K562 (cell line): ENCODE measurements around the gene TTC27. TPM values are rescaled to one million over a fixed set of nuclear protein-coding genes. Genes with fewer than 3 reads are reported as not detected.
A peak's percentile ranks its signal among the peaks of the same experiment; 100 is the strongest.

Experiments
- ATAC-seq: fragments of 200-7000 bp; cut with Tn5 transposase; 3 replicates; pipeline ENCODE4 v1.9.1; 2020; ENCODE audit warnings: moderate library complexity
- BruUV-seq: library from RNA; stranded (reverse); fragments of 400-500 nt; replicated peaks from 2 replicates; lab custom pipeline; 2021; lab: Mats Ljungman, UMichigan
- CTCF ChIA-PET: fragments of 300-600 bp; formaldehyde crosslinking; extraction: SDS; loops from one replicate; lab custom pipeline; 2021; ENCODE audit warnings: low intra/inter-chr PET ratio; lab: Yijun Ruan, JAX
- POLR2A ChIA-PET: fragments of 300-600, 350-650 bp; sonication (Branson Sonifier 250); formaldehyde crosslinking; extraction: SDS; loops from one replicate; lab custom pipeline; 2021; ENCODE audit warnings: antibody characterized with exemption, inconsistent platforms; lab: Yijun Ruan, JAX
- DNase-seq, 4 experiments: peaks; one replicate each; pipeline versions ENCODE4 v3.0.0 to v3.0.0-alpha.2; 2011 to 2018; ENCODE audit warnings: low spot score in 3 of 4, mixed read lengths in 3 of 4; ENCODE audit errors: extremely low read depth in 1 of 4
- FAIRE-seq: peaks from 2 replicates; lab custom pipeline; 2011; peaks lifted over from hg19 to GRCh38; lab: Jason Lieb, UNC
- H2AFZ ChIP-seq: 2 replicates; pipeline ENCODE4 v1.6.0; 2011; ENCODE audit warnings: low read depth, low read length, control low read depth, inconsistent platforms
- H3K27ac ChIP-seq: fragments of 200-600 bp; 3 replicates; pipeline ENCODE4 v1.8.0; 2011; ENCODE audit warnings: low read depth, mild to moderate bottlenecking, control low read depth, inconsistent platforms, low read length, moderate library complexity, mixed read lengths; ENCODE audit errors: extremely low read depth
- H3K27me3 ChIP-seq, 2 experiments: fragments of 300-600 bp in 1 of 2; 2 replicates in 1 of 2; 3 replicates in 1 of 2; pipeline versions ENCODE4 v1.6.0 to v1.8.0; 2011; ENCODE audit warnings: inconsistent platforms in 2 of 2, low read length in 2 of 2, mild to moderate bottlenecking in 1 of 2, mixed read lengths in 1 of 2, moderate library complexity in 1 of 2; ENCODE audit not compliant: control insufficient read depth in 2 of 2, insufficient read depth in 2 of 2
- H3K36me3 ChIP-seq: fragments of 300-600 bp; 3 replicates; pipeline ENCODE4 v1.8.0; 2011; ENCODE audit warnings: mild to moderate bottlenecking, low read length, inconsistent platforms; ENCODE audit not compliant: control insufficient read depth, insufficient read depth
- H3K4me1 ChIP-seq, 2 experiments: fragments of 200-600 bp in 1 of 2; replicated peaks in 1 of 2; 2 replicates in 1 of 2; 3 replicates in 1 of 2; pipeline versions ENCODE4 v1.5.1 to v1.8.0; 2011; ENCODE audit warnings: inconsistent platforms in 2 of 2, low read length in 2 of 2, mild to moderate bottlenecking in 1 of 2, mixed read lengths in 1 of 2, moderate library complexity in 1 of 2; ENCODE audit not compliant: control insufficient read depth in 2 of 2, insufficient read depth in 2 of 2
- H3K4me2 ChIP-seq: 2 replicates; pipeline ENCODE4 v1.6.1; 2011; ENCODE audit warnings: low read length, control low read depth, inconsistent platforms, mixed read lengths; ENCODE audit not compliant: insufficient read depth
- H3K4me3 ChIP-seq: fragments of 200-600 bp; sonication (generic), shearing (Covaris generic); 2 replicates; pipeline ENCODE4 v1.5.1; 2016; ENCODE audit warnings: control low read depth, inconsistent platforms
- H3K79me2 ChIP-seq: fragments of 200-600 bp; 3 replicates; pipeline ENCODE4 v1.8.0; 2011; ENCODE audit warnings: low read length, inconsistent platforms; ENCODE audit not compliant: control insufficient read depth, insufficient read depth
- H3K9ac ChIP-seq, 2 experiments: 2 replicates each; pipeline versions ENCODE4 v1.6.0 to v1.6.1; 2011; ENCODE audit warnings: low read depth in 2 of 2, low read length in 2 of 2, control low read depth in 1 of 2, inconsistent platforms in 1 of 2, mild to moderate bottlenecking in 1 of 2, mixed read lengths in 1 of 2; ENCODE audit not compliant: insufficient read depth in 1 of 2
- H3K9me1 ChIP-seq: one replicate; pipeline ENCODE4 v1.6.0; 2011; ENCODE audit warnings: inconsistent platforms, mild to moderate bottlenecking, low read length, moderate library complexity; ENCODE audit not compliant: control insufficient read depth, insufficient read depth
- H3K9me3 ChIP-seq: replicated peaks from 2 replicates; pipeline ENCODE4 v1.5.1; 2011; ENCODE audit warnings: low read depth, low read length, inconsistent platforms; ENCODE audit not compliant: control insufficient read depth, insufficient read depth
- H4K20me1 ChIP-seq: replicated peaks from 2 replicates; pipeline ENCODE4 v1.6.1; 2011; ENCODE audit warnings: low read length, inconsistent platforms, mixed read lengths; ENCODE audit not compliant: control insufficient read depth, insufficient read depth
- DPF2 ChIP-seq: fragments of 450-650 bp; IDR thresholded peaks from 2 replicates; pipeline ENCODE4 v1.6.1; 2016
- ETS2 ChIP-seq: IDR thresholded peaks from 2 replicates; pipeline ENCODE4 v1.6.1; 2016; ENCODE audit warnings: borderline replicate concordance, missing genetic modification characterization, mild to moderate bottlenecking, moderate library complexity, missing compliant biosample characterization; ENCODE audit not compliant: poor library complexity, severe bottlenecking
- NFIC ChIP-seq: fragments of 450-650 bp; IDR thresholded peaks from 2 replicates; pipeline ENCODE4 v1.6.1; 2017; ENCODE audit warnings: mild to moderate bottlenecking, inconsistent platforms
- NR3C1 ChIP-seq: sonication (generic); formaldehyde crosslinking; IDR thresholded peaks from 2 replicates; pipeline ENCODE4 v1.8.1; 2022; ENCODE audit warnings: missing genetic modification reagents
- PRMT5 ChIP-seq: sonication (generic); formaldehyde crosslinking; IDR thresholded peaks from 2 replicates; pipeline ENCODE4 v1.5.0; 2020; ENCODE audit warnings: missing genetic modification reagents
- SREBF2 ChIP-seq: sonication (generic); formaldehyde crosslinking; IDR thresholded peaks from 2 replicates; pipeline ENCODE4 v1.4.0; 2020; ENCODE audit warnings: mild to moderate bottlenecking, missing genetic modification reagents
- XRCC4 ChIP-seq: IDR thresholded peaks from one replicate; pipeline ENCODE4 v1.6.1; 2011; ENCODE audit not compliant: insufficient read depth, insufficient read length; ENCODE audit errors: extremely low read depth
- ZBTB8A ChIP-seq: fragments of 450-650 bp; IDR thresholded peaks from 2 replicates; pipeline ENCODE4 v1.6.1; 2018; ENCODE audit warnings: mild to moderate bottlenecking, moderate library complexity; ENCODE audit not compliant: partially characterized antibody
- ZNF212 ChIP-seq: fragments of 450-650 bp; formaldehyde crosslinking; IDR thresholded peaks from 2 replicates; pipeline ENCODE4 v1.4.0; 2020; ENCODE audit warnings: mild to moderate bottlenecking
- WGBS: fragments of 100-300 bp; shearing (Covaris generic); methylation state at CpG from one replicate; pipeline ENCODE4 v1.1.6; 2016; ENCODE audit warnings: low coverage, mixed read lengths; ENCODE audit not compliant: insufficient coverage; ENCODE audit errors: missing lambda C conversion rate; 5-methylcytosine and 5-hydroxymethylcytosine counted together
- in situ Hi-C: fragments of 300-500 bp; cut with MboI; formaldehyde crosslinking; loops from 4 replicates; pipeline ENCODE4 v1.15.0; 2018; ENCODE audit warnings: inconsistent platforms, mixed read lengths
- intact Hi-C: fragments of 100-400 bp; cut with micrococcal nuclease; formaldehyde crosslinking; loops from 2 replicates; pipeline ENCODE4 v1.14.2; 2022
- polyA plus RNA-seq, 8 experiments: library from polyadenylated mRNA; depleted of rRNA in 4 of 8; stranded (reverse) in 5 of 8; unstranded in 3 of 8; fragments of >200 nt; fragmentation: Nextera tagmentation in 2 of 8; fragmentation: Illumina TruSeq in 1 of 8; extraction: Ambion mirVana in 2 of 8; extraction: Trizol in 1 of 8; gene quantifications; 2 replicates each; pipeline versions ENCODE4 v1.2.1 to v1.2.3, GENCODE V29; 2011 to 2014; ENCODE audit warnings: inconsistent platforms in 1 of 8, missing spikeins in 1 of 8
- total RNA-seq, 7 experiments: library from RNA; depleted of rRNA in 6 of 7; stranded (reverse); fragments of >200 nt in 6 of 7; fragmentation: Illumina TruSeq in 2 of 7; extraction: Trizol in 2 of 7; gene quantifications; 2 replicates each; pipeline versions ENCODE4 v1.2.1 to v1.2.3, GENCODE V29; 2011 to 2021; ENCODE audit warnings: low replicate concordance in 1 of 7
- TF ChIP-seq, protein P1 (sequence below): fragments of 250-450 bp; sonication (Bioruptor Pico); IDR thresholded peaks from 2 replicates; pipeline ENCODE4 v1.8.0; 2022; ENCODE audit warnings: moderate library complexity, mild to moderate bottlenecking, inconsistent platforms
- TF ChIP-seq, protein P2 (sequence below): fragments of 450-650 bp; formaldehyde crosslinking; conservative IDR thresholded peaks from 2 replicates; pipeline ENCODE4 v1.4.0; 2022; ENCODE audit warnings: mild to moderate bottlenecking, missing genetic modification characterization
- TF ChIP-seq, protein P3 (sequence below): fragments of 250-450 bp; sonication (Bioruptor Pico); IDR thresholded peaks from 2 replicates; pipeline ENCODE4 v1.5.0; 2020; ENCODE audit warnings: mild to moderate bottlenecking
- TF ChIP-seq, protein P4 (sequence below): fragments of 250-450 bp; sonication (Bioruptor Pico); IDR thresholded peaks from 2 replicates; pipeline ENCODE4 v1.5.0; 2021

The TTC27 gene
- total and polyA plus RNA-seq, 9 of the 15 experiments (the other 6 are each of a cell fraction or from before 2014, with no cell fraction given): 44.3 to 93.4 (median 57.3) TPM

DNA sequence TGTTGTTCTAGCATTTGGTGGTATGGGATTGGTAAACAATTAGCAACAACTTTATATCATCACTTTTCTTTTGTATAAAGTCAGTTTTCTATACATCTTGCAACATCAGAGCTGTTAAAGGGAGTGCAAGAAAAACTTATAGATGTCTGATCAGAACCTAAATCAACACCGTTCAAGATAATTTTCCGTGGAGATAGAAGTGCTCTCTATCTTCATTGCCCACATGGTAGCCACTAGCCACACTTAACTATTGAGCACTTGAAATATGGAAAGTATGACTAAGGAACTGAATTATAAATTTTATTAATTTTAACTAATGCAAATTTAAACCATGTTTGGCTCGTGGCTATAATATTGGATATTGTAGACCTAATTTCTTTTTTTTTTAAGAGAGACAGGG lies 5.2 kb downstream of the TTC27 start:
- no peak overlapping the region; the same call in 2 of the 3 replicates for H3K27ac ChIP-seq
- ATAC-seq: 0 out of 3 replicates have a peak, but pooled peaks have one; percentile 8
- H3K79me2 ChIP-seq: peaks cover 41% of the 10 kb centered on the region
- no peaks in the 10 kb centered on the region for H4K20me1 ChIP-seq
- peak in 2 of 4 experiments; percentile 23 for DNase-seq
- H3K9me1 ChIP-seq: no peaks in the 10 kb centered on the region
- no peak overlapping the region for H3K4me3 ChIP-seq
- ChIA-PET POLR2A (interaction anchor here (1.2 to 2.8 kb wide), 3 partner anchors 9 to 14 kb away, joined by 3 to 7 read pairs (median 5); no protein-coding TSS in a partner anchor), CTCF (no interaction called here)
- 18% methylated on average over 3 of the region's 3 CpGs for WGBS
- H3K4me1 ChIP-seq: peaks cover 8 to 13% of the 10 kb centered on the region in 2 experiments; a peak in 2 of 5 replicates
- 0 out of 2 replicates have a peak overlapping the region, but pooled peaks have one; percentile 1 for H3K4me2 ChIP-seq
- BruUV-seq: no TSS peak
- intact Hi-C loops: loop anchor here (5.0 kb wide), 1 partner anchor 81 kb away; no protein-coding TSS in a partner anchor
- H3K9ac ChIP-seq: no peak overlapping the region; a peak in 1 of 4 replicates
- no peak for FAIRE-seq
- no peaks in the 10 kb centered on the region for H3K27me3 ChIP-seq
- in situ Hi-C loops: no loop called here
- no peaks in the 10 kb centered on the region for H3K9me3 ChIP-seq
- no peak overlapping the region for H2AFZ ChIP-seq
- H3K36me3 ChIP-seq: peaks cover 66% of the 10 kb centered on the region
- TF ChIP-seq, protein P1, sequence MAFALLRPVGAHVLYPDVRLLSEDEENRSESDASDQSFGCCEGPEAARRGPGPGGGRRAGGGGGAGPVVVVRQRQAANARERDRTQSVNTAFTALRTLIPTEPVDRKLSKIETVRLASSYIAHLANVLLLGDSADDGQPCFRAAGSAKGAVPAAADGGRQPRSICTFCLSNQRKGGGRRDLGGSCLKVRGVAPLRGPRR (CRISPR knock-in tag): no peak
- TF ChIP-seq DPF2 (peak; percentile 16; the same call in 1 of the 2 replicates), NFIC (no peak), XRCC4 (no peak), ETS2 (tag) (no peak), NR3C1 (CRISPR knock-in tag) (no peak), SREBF2 (CRISPR knock-in tag) (no peak), ZBTB8A (no peak), ZNF212 (CRISPR knock-in tag) (no peak), PRMT5 (CRISPR knock-in tag) (no peak)
- TF ChIP-seq, protein P2, sequence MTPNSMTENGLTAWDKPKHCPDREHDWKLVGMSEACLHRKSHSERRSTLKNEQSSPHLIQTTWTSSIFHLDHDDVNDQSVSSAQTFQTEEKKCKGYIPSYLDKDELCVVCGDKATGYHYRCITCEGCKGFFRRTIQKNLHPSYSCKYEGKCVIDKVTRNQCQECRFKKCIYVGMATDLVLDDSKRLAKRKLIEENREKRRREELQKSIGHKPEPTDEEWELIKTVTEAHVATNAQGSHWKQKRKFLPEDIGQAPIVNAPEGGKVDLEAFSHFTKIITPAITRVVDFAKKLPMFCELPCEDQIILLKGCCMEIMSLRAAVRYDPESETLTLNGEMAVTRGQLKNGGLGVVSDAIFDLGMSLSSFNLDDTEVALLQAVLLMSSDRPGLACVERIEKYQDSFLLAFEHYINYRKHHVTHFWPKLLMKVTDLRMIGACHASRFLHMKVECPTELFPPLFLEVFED (CRISPR knock-in tag): no peak
- TF ChIP-seq, protein P3, sequence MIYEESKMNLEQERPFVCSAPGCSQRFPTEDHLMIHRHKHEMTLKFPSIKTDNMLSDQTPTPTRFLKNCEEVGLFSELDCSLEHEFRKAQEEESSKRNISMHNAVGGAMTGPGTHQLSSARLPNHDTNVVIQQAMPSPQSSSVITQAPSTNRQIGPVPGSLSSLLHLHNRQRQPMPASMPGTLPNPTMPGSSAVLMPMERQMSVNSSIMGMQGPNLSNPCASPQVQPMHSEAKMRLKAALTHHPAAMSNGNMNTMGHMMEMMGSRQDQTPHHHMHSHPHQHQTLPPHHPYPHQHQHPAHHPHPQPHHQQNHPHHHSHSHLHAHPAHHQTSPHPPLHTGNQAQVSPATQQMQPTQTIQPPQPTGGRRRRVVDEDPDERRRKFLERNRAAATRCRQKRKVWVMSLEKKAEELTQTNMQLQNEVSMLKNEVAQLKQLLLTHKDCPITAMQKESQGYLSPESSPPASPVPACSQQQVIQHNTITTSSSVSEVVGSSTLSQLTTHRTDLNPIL (CRISPR knock-in tag): no peak
- TF ChIP-seq, protein P4, sequence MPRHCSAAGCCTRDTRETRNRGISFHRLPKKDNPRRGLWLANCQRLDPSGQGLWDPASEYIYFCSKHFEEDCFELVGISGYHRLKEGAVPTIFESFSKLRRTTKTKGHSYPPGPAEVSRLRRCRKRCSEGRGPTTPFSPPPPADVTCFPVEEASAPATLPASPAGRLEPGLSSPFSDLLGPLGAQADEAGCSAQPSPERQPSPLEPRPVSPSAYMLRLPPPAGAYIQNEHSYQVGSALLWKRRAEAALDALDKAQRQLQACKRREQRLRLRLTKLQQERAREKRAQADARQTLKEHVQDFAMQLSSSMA (CRISPR knock-in tag): no peak
